WTC11 (cell line): Measurements from ENCODE around the gene HS3ST3A1. TPM values are rescaled to one million over a fixed set of nuclear protein-coding genes. Genes with fewer than 3 reads are reported as not detected.

Experiments
- ATAC-seq: fragments of 200-7000 bp; cut with Tn5 transposase; 2 replicates; pipeline ENCODE4 v1.10.0; 2021; ENCODE audit warnings: mild to moderate bottlenecking, moderate library complexity
- CTCF ChIA-PET: fragments of 300-600 bp; sonication (Branson Sonifier 250); formaldehyde crosslinking; loops from one replicate; lab custom pipeline; 2021; ENCODE audit warnings: antibody characterized with exemption; lab: Charles Lee
- POLR2A ChIA-PET: fragments of 350-600 bp; sonication (Branson Sonifier 250); formaldehyde crosslinking; loops from one replicate; lab custom pipeline; 2021; ENCODE audit warnings: antibody characterized with exemption; lab: Charles Lee
- DNase-seq: peaks from one replicate; pipeline ENCODE4 v3.0.0; 2021; ENCODE audit warnings: low spot score
- H3K27ac Mint-ChIP-seq: 2 replicates; pipeline ENCODE4 v1.8.0; 2021; ENCODE audit warnings: mixed read lengths
- H3K27me3 Mint-ChIP-seq: 2 replicates; pipeline ENCODE4 v1.8.0; 2021; ENCODE audit warnings: low read depth, mild to moderate bottlenecking, moderate library complexity, mixed read lengths
- H3K36me3 Mint-ChIP-seq: 2 replicates; pipeline ENCODE4 v1.8.0; 2021; ENCODE audit warnings: mixed read lengths
- H3K4me1 Mint-ChIP-seq: 2 replicates; pipeline ENCODE4 v1.8.0; 2022; ENCODE audit warnings: mixed read lengths
- H3K4me3 Mint-ChIP-seq: 2 replicates; pipeline ENCODE4 v1.8.0; 2021; ENCODE audit warnings: mild to moderate bottlenecking, moderate library complexity, mixed read lengths
- H3K9me3 Mint-ChIP-seq: 2 replicates; pipeline ENCODE4 v1.8.0; 2021; ENCODE audit warnings: mixed read lengths
- CREB1 ChIP-seq: sonication (generic); formaldehyde crosslinking; IDR thresholded peaks from 2 replicates; pipeline ENCODE4 v1.8.0; 2023; ENCODE audit warnings: mild to moderate bottlenecking, missing genetic modification reagents
- E2F4 ChIP-seq: sonication (generic); formaldehyde crosslinking; IDR thresholded peaks from 2 replicates; pipeline ENCODE4 v1.8.1; 2022; ENCODE audit warnings: low read depth, mild to moderate bottlenecking, moderate library complexity, missing genetic modification reagents, borderline replicate concordance
- E2F5 ChIP-seq: sonication (generic); formaldehyde crosslinking; IDR thresholded peaks from 2 replicates; pipeline ENCODE4 v1.8.1; 2022; ENCODE audit warnings: mild to moderate bottlenecking, moderate library complexity, missing genetic modification reagents
- EMX1 ChIP-seq: fragments of 250-450 bp; sonication (Bioruptor Pico); IDR thresholded peaks from 2 replicates; pipeline ENCODE4 v1.8.0; 2021; ENCODE audit warnings: mild to moderate bottlenecking
- ESRRA ChIP-seq: sonication (generic); formaldehyde crosslinking; IDR thresholded peaks from 2 replicates; pipeline ENCODE4 v1.8.1; 2022; ENCODE audit warnings: mild to moderate bottlenecking, missing genetic modification reagents, borderline replicate concordance
- FOXJ3 ChIP-seq: sonication (generic); formaldehyde crosslinking; IDR thresholded peaks from 2 replicates; pipeline ENCODE4 v1.9.0; 2021; ENCODE audit warnings: missing genetic modification reagents, mild to moderate bottlenecking, borderline replicate concordance
- GRHL2 ChIP-seq: fragments of 250-450 bp; sonication (Bioruptor Pico); IDR thresholded peaks from 2 replicates; pipeline ENCODE4 v1.8.0; 2022; ENCODE audit warnings: mild to moderate bottlenecking, moderate library complexity; ENCODE audit not compliant: insufficient replicate concordance, severe bottlenecking
- GTF2I ChIP-seq: fragments of 250-450 bp; sonication (Bioruptor Pico); conservative IDR thresholded peaks from 2 replicates; pipeline ENCODE4 v1.4.0; 2021; ENCODE audit warnings: mild to moderate bottlenecking
- KAT7 ChIP-seq: sonication (generic); formaldehyde crosslinking; IDR thresholded peaks from 2 replicates; pipeline ENCODE4 v1.8.1; 2023; ENCODE audit warnings: missing genetic modification reagents, mild to moderate bottlenecking, borderline replicate concordance
- MXD4 ChIP-seq: fragments of 250-450 bp; sonication (Bioruptor Pico); IDR thresholded peaks from 2 replicates; pipeline ENCODE4 v1.8.0; 2021; ENCODE audit warnings: mild to moderate bottlenecking, moderate library complexity, borderline replicate concordance
- NFATC4 ChIP-seq: fragments of 250-450 bp; sonication (Bioruptor Pico); IDR thresholded peaks from 2 replicates; pipeline ENCODE4 v1.9.0; 2021; ENCODE audit warnings: mild to moderate bottlenecking
- NR3C1 ChIP-seq: sonication (generic); formaldehyde crosslinking; conservative IDR thresholded peaks from 2 replicates; pipeline ENCODE4 v1.8.1; 2023; ENCODE audit warnings: low read depth, mild to moderate bottlenecking, missing genetic modification reagents
- RELA ChIP-seq: sonication (generic); formaldehyde crosslinking; IDR thresholded peaks from 2 replicates; pipeline ENCODE4 v1.8.1; 2022; ENCODE audit warnings: missing genetic modification reagents, mild to moderate bottlenecking, borderline replicate concordance
- SMAD3 ChIP-seq: sonication (generic); formaldehyde crosslinking; IDR thresholded peaks from 2 replicates; pipeline ENCODE4 v1.8.0; 2022; ENCODE audit warnings: missing genetic modification reagents, mild to moderate bottlenecking, borderline replicate concordance
- TEAD1 ChIP-seq: sonication (generic); formaldehyde crosslinking; IDR thresholded peaks from 2 replicates; pipeline ENCODE4 v1.8.0; 2022; ENCODE audit warnings: mild to moderate bottlenecking, missing genetic modification reagents
- ZNF219 ChIP-seq: sonication (generic); formaldehyde crosslinking; IDR thresholded peaks from 2 replicates; pipeline ENCODE4 v1.8.0; 2023; ENCODE audit warnings: missing genetic modification reagents, mild to moderate bottlenecking, borderline replicate concordance
- ZNF425 ChIP-seq: fragments of 250-450 bp; sonication (Bioruptor Pico); conservative IDR thresholded peaks from 2 replicates; pipeline ENCODE4 v1.9.0; 2021; ENCODE audit warnings: mild to moderate bottlenecking
- total RNA-seq: library from RNA; stranded (reverse); gene quantifications from 3 replicates; pipeline ENCODE4 v1.2.3, GENCODE V29; 2021
- TF ChIP-seq, protein P1 (sequence below): sonication (generic); formaldehyde crosslinking; IDR thresholded peaks from 2 replicates; pipeline ENCODE4 v1.8.0; 2023; ENCODE audit warnings: missing genetic modification reagents, mild to moderate bottlenecking, borderline replicate concordance
- TF ChIP-seq, protein P2 (sequence below): sonication (generic); formaldehyde crosslinking; IDR thresholded peaks from 2 replicates; pipeline ENCODE4 v1.8.0; 2022; ENCODE audit warnings: missing genetic modification reagents

The HS3ST3A1 gene
- total RNA-seq, 1 experiment from 2014 or later: 9.7 TPM

DNA sequence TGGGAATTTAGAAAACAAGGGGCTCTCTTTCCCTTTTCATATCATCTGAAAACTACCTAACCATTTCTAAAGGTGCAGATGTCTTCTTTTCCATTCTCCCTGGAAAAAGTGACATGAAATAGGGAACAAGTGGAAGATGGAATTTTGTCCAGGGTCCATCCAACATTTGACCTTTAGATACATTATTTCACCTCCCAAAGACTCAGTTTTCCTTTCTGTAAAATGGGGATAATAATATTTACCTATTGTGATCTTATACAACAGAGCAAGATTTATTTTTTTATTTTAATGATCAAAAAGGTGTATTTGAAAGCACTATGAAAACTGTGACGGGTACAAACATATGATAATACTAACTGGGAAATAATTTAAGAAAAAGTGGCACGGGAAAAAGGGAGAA lies 106.3 kb downstream of the HS3ST3A1 start (continued):
- TF ChIP-seq E2F5 (CRISPR knock-in tag): no peak
- TF ChIP-seq ZNF425 (CRISPR knock-in tag): no peak
- TF ChIP-seq, protein P1, sequence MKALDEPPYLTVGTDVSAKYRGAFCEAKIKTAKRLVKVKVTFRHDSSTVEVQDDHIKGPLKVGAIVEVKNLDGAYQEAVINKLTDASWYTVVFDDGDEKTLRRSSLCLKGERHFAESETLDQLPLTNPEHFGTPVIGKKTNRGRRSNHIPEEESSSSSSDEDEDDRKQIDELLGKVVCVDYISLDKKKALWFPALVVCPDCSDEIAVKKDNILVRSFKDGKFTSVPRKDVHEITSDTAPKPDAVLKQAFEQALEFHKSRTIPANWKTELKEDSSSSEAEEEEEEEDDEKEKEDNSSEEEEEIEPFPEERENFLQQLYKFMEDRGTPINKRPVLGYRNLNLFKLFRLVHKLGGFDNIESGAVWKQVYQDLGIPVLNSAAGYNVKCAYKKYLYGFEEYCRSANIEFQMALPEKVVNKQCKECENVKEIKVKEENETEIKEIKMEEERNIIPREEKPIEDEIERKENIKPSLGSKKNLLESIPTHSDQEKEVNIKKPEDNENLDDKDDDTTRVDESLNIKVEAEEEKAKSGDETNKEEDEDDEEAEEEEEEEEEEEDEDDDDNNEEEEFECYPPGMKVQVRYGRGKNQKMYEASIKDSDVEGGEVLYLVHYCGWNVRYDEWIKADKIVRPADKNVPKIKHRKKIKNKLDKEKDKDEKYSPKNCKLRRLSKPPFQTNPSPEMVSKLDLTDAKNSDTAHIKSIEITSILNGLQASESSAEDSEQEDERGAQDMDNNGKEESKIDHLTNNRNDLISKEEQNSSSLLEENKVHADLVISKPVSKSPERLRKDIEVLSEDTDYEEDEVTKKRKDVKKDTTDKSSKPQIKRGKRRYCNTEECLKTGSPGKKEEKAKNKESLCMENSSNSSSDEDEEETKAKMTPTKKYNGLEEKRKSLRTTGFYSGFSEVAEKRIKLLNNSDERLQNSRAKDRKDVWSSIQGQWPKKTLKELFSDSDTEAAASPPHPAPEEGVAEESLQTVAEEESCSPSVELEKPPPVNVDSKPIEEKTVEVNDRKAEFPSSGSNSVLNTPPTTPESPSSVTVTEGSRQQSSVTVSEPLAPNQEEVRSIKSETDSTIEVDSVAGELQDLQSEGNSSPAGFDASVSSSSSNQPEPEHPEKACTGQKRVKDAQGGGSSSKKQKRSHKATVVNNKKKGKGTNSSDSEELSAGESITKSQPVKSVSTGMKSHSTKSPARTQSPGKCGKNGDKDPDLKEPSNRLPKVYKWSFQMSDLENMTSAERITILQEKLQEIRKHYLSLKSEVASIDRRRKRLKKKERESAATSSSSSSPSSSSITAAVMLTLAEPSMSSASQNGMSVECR (CRISPR knock-in tag): no peak
- no peak for TF ChIP-seq FOXJ3 (CRISPR knock-in tag)
- no peak for TF ChIP-seq TEAD1 (CRISPR knock-in tag)
- TF ChIP-seq RELA (CRISPR knock-in tag): no peak
- TF ChIP-seq, all 79 proteins: peak for 0

DNA sequence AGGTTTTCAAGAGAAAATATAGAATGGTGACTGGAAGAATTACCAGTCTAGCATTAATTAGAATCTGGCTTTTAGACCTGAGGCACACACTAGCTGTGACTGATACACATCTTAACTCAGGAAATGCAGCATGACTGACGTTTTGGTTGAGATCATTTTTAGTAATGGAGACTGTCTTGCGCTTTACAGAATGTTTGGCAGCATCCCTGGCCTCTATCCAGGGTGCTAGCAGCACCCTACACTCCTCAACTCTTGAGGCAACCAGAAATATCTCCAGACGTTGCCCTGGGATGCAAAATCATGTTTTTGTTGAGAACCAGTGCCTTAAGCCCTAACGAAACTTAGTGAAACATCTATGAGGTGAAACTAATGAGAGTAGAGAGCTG lies 109.0 kb downstream of the HS3ST3A1 start:
- H3K36me3 Mint-ChIP-seq: peaks cover 7% of the 10 kb centered on the region
- ATAC-seq (no peak), DNase-seq (no peak)
- H3K4me3 Mint-ChIP-seq: no peak overlapping the region
- TF ChIP-seq NFATC4 (CRISPR knock-in tag) (no peak), MXD4 (CRISPR knock-in tag) (no peak)
- no peaks in the 10 kb centered on the region for H3K27me3 Mint-ChIP-seq
- no peaks in the 10 kb centered on the region for H3K9me3 Mint-ChIP-seq
- CTCF ChIA-PET: no interaction called here
- POLR2A ChIA-PET: no interaction called here
- H3K4me1 Mint-ChIP-seq: peaks cover 15% of the 10 kb centered on the region
- H3K27ac Mint-ChIP-seq: no peak overlapping the region

DNA sequence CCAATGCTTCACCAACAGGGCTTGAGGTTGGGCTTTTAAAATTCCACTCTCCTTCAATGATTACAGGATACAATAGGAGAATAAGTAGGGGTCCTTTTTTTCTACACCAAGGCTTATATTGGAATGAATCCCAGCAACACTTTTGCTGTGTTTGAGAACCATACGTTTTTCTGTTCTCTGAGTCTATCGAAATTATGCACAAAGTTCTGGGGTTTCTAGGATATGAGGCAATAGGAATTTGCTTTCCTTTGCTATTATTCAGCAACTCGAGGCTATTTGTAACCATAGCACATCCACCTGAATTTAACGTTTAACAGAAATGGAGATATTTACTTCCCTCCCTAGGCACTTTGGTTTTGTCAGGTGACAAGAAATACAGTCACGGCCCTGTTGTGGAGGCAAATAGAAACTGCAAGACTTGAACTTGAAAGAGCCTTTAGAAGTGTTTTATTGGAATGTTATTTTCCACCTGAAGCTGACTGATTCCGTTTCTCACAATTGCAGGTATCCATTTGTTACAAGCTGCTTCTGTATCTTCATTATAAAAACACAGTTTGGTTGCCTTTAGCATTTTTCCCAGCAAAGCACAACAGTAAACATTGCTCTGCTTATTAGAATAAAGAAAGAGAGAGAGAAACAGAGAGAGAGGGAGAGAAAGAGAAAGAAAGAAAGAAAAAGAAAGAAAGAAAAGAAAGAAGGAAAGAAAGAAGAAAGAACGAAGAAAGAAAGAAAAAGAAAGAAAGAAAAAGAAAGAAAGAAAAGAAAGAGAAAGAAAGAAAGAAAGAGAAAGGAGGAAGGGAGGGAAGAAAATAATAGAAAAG lies 109.6 kb downstream of the HS3ST3A1 start:
- ATAC-seq (no peak), DNase-seq (no peak)
- ChIA-PET POLR2A (no interaction called here), CTCF (no interaction called here)
- H3K4me3 Mint-ChIP-seq: no peak overlapping the region
- TF ChIP-seq SMAD3 (CRISPR knock-in tag) (no peak), CREB1 (no peak), KAT7 (CRISPR knock-in tag) (no peak), ZNF219 (no peak), ESRRA (no peak), E2F4 (CRISPR knock-in tag) (no peak), GTF2I (no peak), GRHL2 (CRISPR knock-in tag) (no peak), EMX1 (CRISPR knock-in tag) (no peak), NR3C1 (no peak)
- TF ChIP-seq, protein P2, sequence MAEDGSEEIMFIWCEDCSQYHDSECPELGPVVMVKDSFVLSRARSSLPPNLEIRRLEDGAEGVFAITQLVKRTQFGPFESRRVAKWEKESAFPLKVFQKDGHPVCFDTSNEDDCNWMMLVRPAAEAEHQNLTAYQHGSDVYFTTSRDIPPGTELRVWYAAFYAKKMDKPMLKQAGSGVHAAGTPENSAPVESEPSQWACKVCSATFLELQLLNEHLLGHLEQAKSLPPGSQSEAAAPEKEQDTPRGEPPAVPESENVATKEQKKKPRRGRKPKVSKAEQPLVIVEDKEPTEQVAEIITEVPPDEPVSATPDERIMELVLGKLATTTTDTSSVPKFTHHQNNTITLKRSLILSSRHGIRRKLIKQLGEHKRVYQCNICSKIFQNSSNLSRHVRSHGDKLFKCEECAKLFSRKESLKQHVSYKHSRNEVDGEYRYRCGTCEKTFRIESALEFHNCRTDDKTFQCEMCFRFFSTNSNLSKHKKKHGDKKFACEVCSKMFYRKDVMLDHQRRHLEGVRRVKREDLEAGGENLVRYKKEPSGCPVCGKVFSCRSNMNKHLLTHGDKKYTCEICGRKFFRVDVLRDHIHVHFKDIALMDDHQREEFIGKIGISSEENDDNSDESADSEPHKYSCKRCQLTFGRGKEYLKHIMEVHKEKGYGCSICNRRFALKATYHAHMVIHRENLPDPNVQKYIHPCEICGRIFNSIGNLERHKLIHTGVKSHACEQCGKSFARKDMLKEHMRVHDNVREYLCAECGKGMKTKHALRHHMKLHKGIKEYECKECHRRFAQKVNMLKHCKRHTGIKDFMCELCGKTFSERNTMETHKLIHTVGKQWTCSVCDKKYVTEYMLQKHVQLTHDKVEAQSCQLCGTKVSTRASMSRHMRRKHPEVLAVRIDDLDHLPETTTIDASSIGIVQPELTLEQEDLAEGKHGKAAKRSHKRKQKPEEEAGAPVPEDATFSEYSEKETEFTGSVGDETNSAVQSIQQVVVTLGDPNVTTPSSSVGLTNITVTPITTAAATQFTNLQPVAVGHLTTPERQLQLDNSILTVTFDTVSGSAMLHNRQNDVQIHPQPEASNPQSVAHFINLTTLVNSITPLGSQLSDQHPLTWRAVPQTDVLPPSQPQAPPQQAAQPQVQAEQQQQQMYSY (CRISPR knock-in tag): no peak
- peaks cover 7% of the 10 kb centered on the region for H3K36me3 Mint-ChIP-seq
- no peak overlapping the region; the same call in 1 of the 2 replicates for H3K27ac Mint-ChIP-seq
- no peaks in the 10 kb centered on the region for H3K27me3 Mint-ChIP-seq
- peaks cover 15% of the 10 kb centered on the region for H3K4me1 Mint-ChIP-seq
- H3K9me3 Mint-ChIP-seq: no peaks in the 10 kb centered on the region
